ENCODE measurements around the gene LRMDA.

The LRMDA gene

GRCh38 chr10:76074659-76075058 lies 643.2 kb downstream of the LRMDA start:
- Histone ChIP-seq H3K27ac (ENCODE audit: extremely low read depth, low read depth, low read length) (no peak overlapping the region), H3K36me3 (ENCODE audit: control insufficient read depth in 2 of 2, insufficient read depth in 1 of 2, low read length in 2 of 2) (no peaks in the 10 kb centered on the region), H3K4me1 (ENCODE audit: control insufficient read depth, insufficient read depth, low read length) (no peaks in the 10 kb centered on the region), H3K4me3 (ENCODE audit: low read depth, low read length) (no peak overlapping the region), H3K9me3 (ENCODE audit: control insufficient read depth, insufficient read depth, low read depth, low read length) (no peaks in the 10 kb centered on the region)
- peak; percentile 83; the same call in 1 of the 2 replicates for TF ChIP-seq RBAK (tag by site-specific recombination; IDR thresholded peaks at IDR 0.05)
- TF ChIP-seq ZNF404 (tag by site-specific recombination; IDR thresholded peaks at IDR 0.05), result no peak
- ChIA-PET POLR2A (no interaction called here), CTCF (interaction anchor here (1.6 kb wide), 1 partner anchor 13 kb away, joined by 4 read pairs; no protein-coding TSS in a partner anchor)

- Histone ChIP-seq H3K4me3 (ENCODE audit: low read depth, low read length) (no peak overlapping the region), H3K36me3 (ENCODE audit: control insufficient read depth in 2 of 2, insufficient read depth in 1 of 2, low read length in 2 of 2) (no peaks in the 10 kb centered on the region), H3K9me3 (ENCODE audit: control insufficient read depth, insufficient read depth, low read depth, low read length) (no peaks in the 10 kb centered on the region), H3K4me1 (ENCODE audit: control insufficient read depth, insufficient read depth, low read length) (no peaks in the 10 kb centered on the region), H3K27ac (ENCODE audit: extremely low read depth, low read depth, low read length) (no peak overlapping the region)
- ChIA-PET CTCF (interaction anchor here (0.6 to 1.4 kb wide), 2 partner anchors 44 to 465 kb away, joined by 3 to 4 read pairs; no protein-coding TSS in a partner anchor), POLR2A (no interaction called here)
- TF ChIP-seq ELK4 (IDR thresholded peaks at IDR 0.05; ENCODE audit: borderline replicate concordance, low read depth, low read length), result no peak
Measured at GRCh38 chr10:76080451-76080850, 649.0 kb downstream of the LRMDA start.

GRCh38 chr10:76080991-76081390 lies 649.6 kb downstream of the LRMDA start:
- H3K36me3 ChIP-seq (ENCODE audit: control insufficient read depth in 2 of 2, insufficient read depth in 1 of 2, low read length in 2 of 2), result no peaks in the 10 kb centered on the region
- no peak for TF ChIP-seq ZNF580 (tag by site-specific recombination; IDR thresholded peaks at IDR 0.05)
- TF ChIP-seq GLIS1 (tag by site-specific recombination; IDR thresholded peaks at IDR 0.05), result peak; percentile 29
- 0 out of 2 replicates have a peak, but pooled peaks have one; percentile 38 for TF ChIP-seq ZNF362 (tag by site-specific recombination; IDR thresholded peaks at IDR 0.05)
- TF ChIP-seq PRDM1 (tag by site-specific recombination; IDR thresholded peaks at IDR 0.05), result peak; percentile 61; the same call in 1 of the 2 replicates
- peaks cover 5% of the 10 kb centered on the region; the same call in 1 of the 2 replicates for H3K4me1 ChIP-seq (ENCODE audit: control insufficient read depth, insufficient read depth, low read length)
- no peaks in the 10 kb centered on the region for H3K9me3 ChIP-seq (ENCODE audit: control insufficient read depth, insufficient read depth, low read depth, low read length)
- no peak overlapping the region for H3K4me3 ChIP-seq (ENCODE audit: low read depth, low read length)
- H3K27ac ChIP-seq (ENCODE audit: extremely low read depth, low read depth, low read length), result no peak overlapping the region
- ChIA-PET POLR2A (no interaction called here), CTCF (interaction anchor here (1.4 kb wide), 1 partner anchor 44 kb away, joined by 4 read pairs; no protein-coding TSS in a partner anchor)

- H3K9me3 ChIP-seq (ENCODE audit: control insufficient read depth, insufficient read depth, low read depth, low read length), result no peaks in the 10 kb centered on the region
- H3K27ac ChIP-seq (ENCODE audit: extremely low read depth, low read depth, low read length), result no peak overlapping the region
- H3K4me3 ChIP-seq (ENCODE audit: low read depth, low read length), result no peak overlapping the region
- no peaks in the 10 kb centered on the region for H3K36me3 ChIP-seq (ENCODE audit: control insufficient read depth in 2 of 2, insufficient read depth in 1 of 2, low read length in 2 of 2)
- peaks cover 16% of the 10 kb centered on the region for H3K4me1 ChIP-seq (ENCODE audit: control insufficient read depth, insufficient read depth, low read length)
- no peak for TF ChIP-seq ZBTB44 (tag by site-specific recombination; IDR thresholded peaks at IDR 0.05)
- TF ChIP-seq GLI4 (tag by site-specific recombination; IDR thresholded peaks at IDR 0.05), result no peak
- TF ChIP-seq REST (tag by site-specific recombination; IDR thresholded peaks at IDR 0.05), result peak; percentile 60; the same call in 1 of the 2 replicates
- no peak for TF ChIP-seq ZNF404 (tag by site-specific recombination; IDR thresholded peaks at IDR 0.05)
- 0 out of 2 replicates have a peak, but pooled peaks have one; percentile 14 for TF ChIP-seq ZFHX2 (tag by site-specific recombination; conservative IDR thresholded peaks at IDR 0.05)
- ChIA-PET CTCF (no interaction called here), POLR2A (no interaction called here)
Measured at GRCh38 chr10:76082232-76082631, 650.8 kb downstream of the LRMDA start.
